HG02885 (cell line): ENCODE results near the gene CDCP1.

Experiments
- ATAC-seq: cut with Tn5 transposase; IDR thresholded peaks from one replicate; pipeline ENCODE4 v1.9.1; 2021; ENCODE audit warnings: mild to moderate bottlenecking; ENCODE audit not compliant: unreplicated experiment, poor library complexity

CDCP1 gene

DNA sequence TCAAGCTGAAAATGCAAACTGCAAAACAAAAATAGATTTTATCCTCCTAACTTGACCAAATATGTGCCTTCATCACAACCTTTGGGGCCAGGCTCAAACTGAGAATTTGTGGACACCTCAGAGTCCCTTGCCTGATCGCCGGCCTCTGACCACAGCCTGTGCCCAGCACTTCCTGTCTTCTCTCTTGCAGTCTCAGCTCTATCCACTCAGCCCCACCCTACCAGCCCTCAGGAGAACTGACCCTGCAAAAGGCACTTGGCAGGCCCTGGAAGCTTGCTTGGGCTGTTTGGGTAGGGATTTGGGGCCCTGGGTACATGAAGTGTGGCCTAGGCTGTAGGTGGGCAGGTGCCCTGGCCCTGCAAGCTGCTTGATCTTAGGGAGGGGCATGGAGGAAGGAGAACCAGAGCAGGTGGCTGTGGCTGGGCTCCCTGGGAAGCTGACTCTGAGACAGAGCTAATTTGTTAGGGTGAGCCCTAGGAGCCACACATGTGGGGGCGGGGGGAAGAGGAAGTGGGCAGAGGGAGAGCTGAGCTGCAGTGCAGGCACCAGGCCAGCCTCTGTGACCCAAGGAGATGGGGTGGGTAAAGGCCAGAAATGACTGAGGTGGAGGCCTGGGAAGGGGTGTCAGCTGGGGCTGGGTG lies 111.4 kb downstream of the CDCP1 start:
- no peak for ATAC-seq

DNA sequence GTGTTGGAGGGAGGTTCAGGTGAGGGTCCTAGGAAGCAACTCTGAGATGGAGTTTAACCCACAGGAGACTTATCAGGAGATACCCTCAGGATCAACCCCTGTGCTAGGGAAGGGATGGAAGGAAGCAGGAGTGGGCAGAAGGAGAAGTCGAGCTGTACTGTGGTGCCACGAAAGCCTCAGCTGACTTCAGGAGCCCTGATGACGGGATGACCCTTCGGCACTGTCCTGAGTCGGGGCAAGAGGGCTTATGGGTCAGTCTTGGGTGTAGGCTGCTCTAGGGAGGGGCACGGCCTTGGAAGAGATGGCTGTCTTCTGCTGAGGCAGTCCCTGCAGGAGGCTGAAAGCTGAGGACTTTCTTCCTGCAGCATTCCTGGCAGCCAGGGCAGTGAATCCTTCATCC lies 112.4 kb downstream of the CDCP1 start:
- no peak for ATAC-seq
